ENCODE results near the gene CECR2. TPM values are rescaled to one million over a fixed set of nuclear protein-coding genes. Genes with fewer than 3 reads are reported as not detected.

The CECR2 gene
- total RNA-seq, 1 donor from 2014 or later: 25.3 TPM

DNA sequence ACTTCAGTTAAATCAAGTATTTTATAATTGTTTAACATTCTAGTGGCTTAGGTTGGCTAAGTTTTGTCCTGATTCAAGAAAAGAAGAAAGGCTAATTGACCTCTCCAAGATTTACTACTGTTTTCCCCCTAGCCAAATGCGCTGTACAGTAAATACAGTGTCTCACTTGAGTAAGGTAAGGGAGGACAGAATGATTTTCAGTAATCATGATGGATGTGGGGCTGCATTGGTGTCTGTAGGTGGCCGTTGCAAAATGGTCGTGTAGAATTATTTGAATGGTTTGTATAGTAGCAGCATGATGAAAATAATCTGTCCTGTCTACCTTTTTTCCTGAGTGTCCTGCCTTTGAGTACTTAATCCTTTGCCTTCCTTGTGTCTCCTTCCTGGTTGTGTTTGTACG lies 4.6 kb downstream of the CECR2 start:
- Mint-ChIP-seq H3K4me3 (no peak overlapping the region), H3K36me3 (no peaks in the 10 kb centered on the region), H3K4me1 (ENCODE audit: unreplicated experiment) (peaks cover 37% of the 10 kb centered on the region), H3K27me3 (peaks cover 7% of the 10 kb centered on the region), H3K27ac (no peak overlapping the region), H3K9me3 (no peaks in the 10 kb centered on the region)
- DNase-seq (ENCODE audit: extremely low spot score, unreplicated experiment): no peak
- TF ChIP-seq, protein P1, sequence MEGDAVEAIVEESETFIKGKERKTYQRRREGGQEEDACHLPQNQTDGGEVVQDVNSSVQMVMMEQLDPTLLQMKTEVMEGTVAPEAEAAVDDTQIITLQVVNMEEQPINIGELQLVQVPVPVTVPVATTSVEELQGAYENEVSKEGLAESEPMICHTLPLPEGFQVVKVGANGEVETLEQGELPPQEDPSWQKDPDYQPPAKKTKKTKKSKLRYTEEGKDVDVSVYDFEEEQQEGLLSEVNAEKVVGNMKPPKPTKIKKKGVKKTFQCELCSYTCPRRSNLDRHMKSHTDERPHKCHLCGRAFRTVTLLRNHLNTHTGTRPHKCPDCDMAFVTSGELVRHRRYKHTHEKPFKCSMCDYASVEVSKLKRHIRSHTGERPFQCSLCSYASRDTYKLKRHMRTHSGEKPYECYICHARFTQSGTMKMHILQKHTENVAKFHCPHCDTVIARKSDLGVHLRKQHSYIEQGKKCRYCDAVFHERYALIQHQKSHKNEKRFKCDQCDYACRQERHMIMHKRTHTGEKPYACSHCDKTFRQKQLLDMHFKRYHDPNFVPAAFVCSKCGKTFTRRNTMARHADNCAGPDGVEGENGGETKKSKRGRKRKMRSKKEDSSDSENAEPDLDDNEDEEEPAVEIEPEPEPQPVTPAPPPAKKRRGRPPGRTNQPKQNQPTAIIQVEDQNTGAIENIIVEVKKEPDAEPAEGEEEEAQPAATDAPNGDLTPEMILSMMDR (conservative IDR thresholded peaks at IDR 0.05): no peak

DNA sequence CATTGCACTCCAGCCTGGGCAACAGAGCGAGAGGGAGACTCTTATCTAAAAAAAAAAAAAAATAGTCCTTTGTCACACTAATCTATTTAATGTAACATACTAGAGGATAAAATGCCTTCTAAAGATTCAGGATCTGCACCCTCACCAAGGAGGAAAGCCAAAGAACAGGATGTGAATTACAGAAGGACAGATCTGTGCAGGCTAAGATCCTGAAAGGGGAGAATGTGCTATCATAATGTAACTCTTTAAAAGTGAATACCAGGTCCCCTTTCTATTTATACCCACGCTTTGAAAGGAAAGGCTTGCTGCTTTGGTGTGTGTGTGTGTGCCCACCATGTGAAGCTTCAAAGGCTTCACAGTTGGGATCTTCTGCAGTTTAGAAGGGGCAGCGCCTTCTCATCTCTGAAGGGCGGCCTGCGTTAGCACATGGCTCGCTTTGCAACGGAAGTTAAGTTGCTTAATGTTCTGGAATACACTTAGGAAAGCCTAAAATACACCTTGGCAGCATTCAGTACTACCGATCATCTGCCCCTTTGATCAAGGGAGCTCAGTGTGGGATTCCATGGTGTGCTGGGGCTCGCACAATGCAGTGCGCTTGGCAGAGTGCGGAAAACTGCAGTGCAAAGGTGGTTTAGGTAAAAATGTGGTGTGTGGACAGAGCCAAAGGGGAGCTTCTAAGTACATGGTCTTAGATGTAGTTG lies 6.8 kb downstream of the CECR2 start:
- H3K4me3 Mint-ChIP-seq: peak overlapping the region; percentile 45
- H3K4me1 Mint-ChIP-seq (ENCODE audit: unreplicated experiment): peaks cover 57% of the 10 kb centered on the region
- no peaks in the 10 kb centered on the region for H3K9me3 Mint-ChIP-seq
- H3K36me3 Mint-ChIP-seq: no peaks in the 10 kb centered on the region
- no peak overlapping the region for H3K27ac Mint-ChIP-seq
- TF ChIP-seq, protein P1 (conservative IDR thresholded peaks at IDR 0.05): no peak
- peaks cover 2% of the 10 kb centered on the region for H3K27me3 Mint-ChIP-seq
- DNase-seq (ENCODE audit: extremely low spot score, unreplicated experiment): no peak

GRCh38 chr22:17376950-17377349 lies 7.7 kb downstream of the CECR2 start:
- Mint-ChIP-seq H3K36me3 (peaks cover 4% of the 10 kb centered on the region), H3K27ac (no peak overlapping the region), H3K27me3 (no peaks in the 10 kb centered on the region), H3K4me3 (no peak overlapping the region), H3K9me3 (no peaks in the 10 kb centered on the region), H3K4me1 (ENCODE audit: unreplicated experiment) (peaks cover 60% of the 10 kb centered on the region)
- TF ChIP-seq, protein P1 (conservative IDR thresholded peaks at IDR 0.05): no peak
- no peak for DNase-seq (ENCODE audit: extremely low spot score, unreplicated experiment)

DNA sequence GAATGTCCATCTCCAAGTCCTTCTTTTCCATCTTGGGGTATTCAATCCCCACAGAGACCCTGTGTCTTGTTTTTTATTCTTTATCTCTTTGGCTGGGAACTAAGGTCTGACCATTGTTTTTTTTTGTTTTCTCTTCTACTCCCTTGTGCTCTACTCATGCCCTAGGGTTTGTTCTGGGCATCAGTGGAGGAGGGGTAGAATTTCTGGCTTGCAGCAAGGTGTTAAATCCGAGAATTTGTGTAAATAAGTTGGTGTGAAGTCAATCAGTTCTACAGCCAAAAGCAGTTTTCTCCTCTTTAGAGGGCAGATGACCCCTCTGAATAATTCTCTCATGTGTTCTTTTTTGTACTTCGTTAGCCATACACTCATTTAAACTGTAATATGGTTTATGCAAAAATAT lies 10.7 kb downstream of the CECR2 start:
- no peaks in the 10 kb centered on the region for H3K27me3 Mint-ChIP-seq
- H3K36me3 Mint-ChIP-seq: peaks cover 7% of the 10 kb centered on the region
- peaks cover 50% of the 10 kb centered on the region for H3K4me1 Mint-ChIP-seq (ENCODE audit: unreplicated experiment)
- H3K9me3 Mint-ChIP-seq: no peaks in the 10 kb centered on the region
- H3K4me3 Mint-ChIP-seq: peak overlapping the region; percentile 78
- peak overlapping the region; percentile 80 for H3K27ac Mint-ChIP-seq
- no peak for DNase-seq (ENCODE audit: extremely low spot score, unreplicated experiment)
- TF ChIP-seq, protein P1 (conservative IDR thresholded peaks at IDR 0.05): no peak

- TF ChIP-seq, protein P1 (conservative IDR thresholded peaks at IDR 0.05): no peak
- H3K27me3 Mint-ChIP-seq: no peaks in the 10 kb centered on the region
- peaks cover 51% of the 10 kb centered on the region for H3K4me1 Mint-ChIP-seq (ENCODE audit: unreplicated experiment)
- peak overlapping the region; percentile 80 for H3K27ac Mint-ChIP-seq
- H3K36me3 Mint-ChIP-seq: peaks cover 7% of the 10 kb centered on the region
- no peak for DNase-seq (ENCODE audit: extremely low spot score, unreplicated experiment)
- H3K9me3 Mint-ChIP-seq: no peaks in the 10 kb centered on the region
- H3K4me3 Mint-ChIP-seq: peak overlapping the region; percentile 34
These were observed 11.3 kb downstream of the CECR2 start for GRCh38 chr22:17380359-17381087.

All from type B pancreatic cell (in vitro differentiated cells).